Measurements from ENCODE around the gene DAW1.

DNA sequence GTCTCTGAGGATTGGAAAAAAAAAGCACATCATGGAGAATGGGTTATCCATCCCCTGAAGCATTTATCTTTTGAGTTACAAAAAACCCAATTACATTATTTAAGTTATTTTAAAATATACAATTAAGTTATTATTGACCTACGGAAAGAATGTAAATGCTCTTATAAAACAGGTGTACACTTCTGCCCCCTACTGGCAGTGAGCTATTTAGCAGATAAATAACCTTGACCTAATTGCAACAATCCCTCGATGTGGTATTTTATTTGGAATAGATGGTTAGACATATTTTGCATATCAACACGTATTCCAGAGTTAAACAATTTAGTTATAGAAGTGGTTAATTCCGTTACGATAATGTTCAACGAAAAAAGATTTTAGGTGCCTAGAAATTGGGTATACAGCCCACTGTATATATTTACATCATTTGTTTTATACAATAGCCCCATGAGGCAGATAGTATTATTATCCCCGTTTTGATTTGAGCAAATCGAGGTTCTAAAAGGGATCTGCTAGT lies 9.1 kb upstream of the DAW1 start:
- TF ChIP-seq, protein P1, sequence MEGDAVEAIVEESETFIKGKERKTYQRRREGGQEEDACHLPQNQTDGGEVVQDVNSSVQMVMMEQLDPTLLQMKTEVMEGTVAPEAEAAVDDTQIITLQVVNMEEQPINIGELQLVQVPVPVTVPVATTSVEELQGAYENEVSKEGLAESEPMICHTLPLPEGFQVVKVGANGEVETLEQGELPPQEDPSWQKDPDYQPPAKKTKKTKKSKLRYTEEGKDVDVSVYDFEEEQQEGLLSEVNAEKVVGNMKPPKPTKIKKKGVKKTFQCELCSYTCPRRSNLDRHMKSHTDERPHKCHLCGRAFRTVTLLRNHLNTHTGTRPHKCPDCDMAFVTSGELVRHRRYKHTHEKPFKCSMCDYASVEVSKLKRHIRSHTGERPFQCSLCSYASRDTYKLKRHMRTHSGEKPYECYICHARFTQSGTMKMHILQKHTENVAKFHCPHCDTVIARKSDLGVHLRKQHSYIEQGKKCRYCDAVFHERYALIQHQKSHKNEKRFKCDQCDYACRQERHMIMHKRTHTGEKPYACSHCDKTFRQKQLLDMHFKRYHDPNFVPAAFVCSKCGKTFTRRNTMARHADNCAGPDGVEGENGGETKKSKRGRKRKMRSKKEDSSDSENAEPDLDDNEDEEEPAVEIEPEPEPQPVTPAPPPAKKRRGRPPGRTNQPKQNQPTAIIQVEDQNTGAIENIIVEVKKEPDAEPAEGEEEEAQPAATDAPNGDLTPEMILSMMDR (IDR thresholded peaks at IDR 0.05), result peak; percentile 15 to 57 (median 37)
- TF ChIP-seq POLR2A (IDR thresholded peaks at IDR 0.05) (no peak), EP300 (IDR thresholded peaks at IDR 0.05) (no peak)

Measured in tibial nerve (tissue), 4 donors.